Measurements from ENCODE around the gene MAN1A2.

DNA sequence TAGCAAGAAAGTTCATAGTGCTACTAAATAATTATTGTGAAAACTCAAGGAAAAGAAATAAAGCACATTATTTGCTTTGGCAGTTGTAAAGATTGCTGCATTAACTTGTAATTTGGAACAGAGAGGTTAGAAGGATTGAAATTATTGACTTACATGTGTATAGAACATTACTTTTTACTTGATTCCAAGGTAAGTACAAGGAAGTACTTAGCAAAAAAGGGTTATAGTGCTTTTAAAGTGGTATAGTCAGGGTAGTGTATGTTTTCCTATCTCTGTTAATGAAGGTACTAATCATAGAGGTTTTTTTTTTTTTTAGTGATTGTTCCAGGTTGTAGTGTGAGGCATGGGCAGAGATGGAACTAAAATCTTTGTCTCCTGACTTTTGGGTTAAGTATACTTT lies 29.4 kb downstream of the MAN1A2 start:
- TF ChIP-seq, protein P1, sequence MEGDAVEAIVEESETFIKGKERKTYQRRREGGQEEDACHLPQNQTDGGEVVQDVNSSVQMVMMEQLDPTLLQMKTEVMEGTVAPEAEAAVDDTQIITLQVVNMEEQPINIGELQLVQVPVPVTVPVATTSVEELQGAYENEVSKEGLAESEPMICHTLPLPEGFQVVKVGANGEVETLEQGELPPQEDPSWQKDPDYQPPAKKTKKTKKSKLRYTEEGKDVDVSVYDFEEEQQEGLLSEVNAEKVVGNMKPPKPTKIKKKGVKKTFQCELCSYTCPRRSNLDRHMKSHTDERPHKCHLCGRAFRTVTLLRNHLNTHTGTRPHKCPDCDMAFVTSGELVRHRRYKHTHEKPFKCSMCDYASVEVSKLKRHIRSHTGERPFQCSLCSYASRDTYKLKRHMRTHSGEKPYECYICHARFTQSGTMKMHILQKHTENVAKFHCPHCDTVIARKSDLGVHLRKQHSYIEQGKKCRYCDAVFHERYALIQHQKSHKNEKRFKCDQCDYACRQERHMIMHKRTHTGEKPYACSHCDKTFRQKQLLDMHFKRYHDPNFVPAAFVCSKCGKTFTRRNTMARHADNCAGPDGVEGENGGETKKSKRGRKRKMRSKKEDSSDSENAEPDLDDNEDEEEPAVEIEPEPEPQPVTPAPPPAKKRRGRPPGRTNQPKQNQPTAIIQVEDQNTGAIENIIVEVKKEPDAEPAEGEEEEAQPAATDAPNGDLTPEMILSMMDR (IDR thresholded peaks at IDR 0.05), result no peak
- TF ChIP-seq POLR2A (IDR thresholded peaks at IDR 0.05), result no peak
